T-helper 1 cell (primary cell): ENCODE data around the gene LSS.
"Not testable (repeated sequence)": the region's sequence is repeated elsewhere in the genome, so short reads cannot be mapped to it uniquely, and the experiment has no call there.

ENCODE experiments used
- DNase-seq, 5 donors: peaks; one replicate each; pipeline ENCODE4 v3.0.0-alpha.2; 2012 to 2020

LSS gene

GRCh38 chr21:46185716-46186115, 42.9 kb downstream of the LSS start:
- no peak for DNase-seq

GRCh38 chr21:46184625-46185555, 43.7 kb downstream of the LSS start:
- peak in 4 of 5 donors; percentile 49 to 72 (median 60) for DNase-seq

- peak in 2 of 5 donors; percentile 40 to 41 for DNase-seq
These were observed 44.5 kb downstream of the LSS start, which contains the start of gene SPATC1L for GRCh38 chr21:46183910-46184624. Gene SPATC1L, minus strand, starts transcription at chr21:46184459. Its CDS starts 1,643 bp downstream, at chr21:46182816.

- DNase-seq: not testable (repeated sequence)
These were observed 45.2 kb downstream of the LSS start for GRCh38 chr21:46183337-46183909.

GRCh38 chr21:46182548-46183336, 45.8 kb downstream of the LSS start:
- DNase-seq: no peak

GRCh38 chr21:46181953-46182547, 46.5 kb downstream of the LSS start:
- DNase-seq: no peak

GRCh38 chr21:46181436-46181835, 47.1 kb downstream of the LSS start:
- DNase-seq: no peak

GRCh38 chr21:46180778-46181391, 47.7 kb downstream of the LSS start:
- no peak for DNase-seq

GRCh38 chr21:46180079-46180722, 48.4 kb downstream of the LSS start:
- no peak for DNase-seq

- no peak for DNase-seq
These were observed 48.9 kb downstream of the LSS start for GRCh38 chr21:46179708-46180078.

- no peak for DNase-seq
These were observed 49.6 kb downstream of the LSS start for GRCh38 chr21:46178961-46179360.

- not testable (repeated sequence) for DNase-seq
These were observed 52.0 kb downstream of the LSS start for GRCh38 chr21:46176443-46177129.

GRCh38 chr21:46173573-46173972, 55.0 kb downstream of the LSS start:
- DNase-seq: no peak

GRCh38 chr21:46172863-46173528, 55.6 kb downstream of the LSS start:
- no peak for DNase-seq

GRCh38 chr21:46171996-46172862, 56.3 kb downstream of the LSS start:
- DNase-seq: no peak

GRCh38 chr21:46171585-46171984, 57.0 kb downstream of the LSS start:
- no peak for DNase-seq

GRCh38 chr21:46170436-46171193, 58.0 kb downstream of the LSS start:
- peak in 2 of 5 donors; percentile 27 to 38 for DNase-seq
